GM23338 (cell line): ENCODE data around the gene MACROD1. TPM values are rescaled to one million over a fixed set of nuclear protein-coding genes. Genes with fewer than 3 reads are reported as not detected.
A peak's percentile ranks its signal among the peaks of the same experiment; 100 is the strongest.

Experiments
- ATAC-seq: fragments of 200-7000 bp; cut with Tn5 transposase; 3 replicates; pipeline ENCODE4 v1.9.1; 2020
- DNase-seq: peaks from one replicate; pipeline ENCODE4 v3.0.0-alpha.2; 2015; ENCODE audit warnings: low spot score
- H2AFZ ChIP-seq: fragments of 200-600 bp; sonication (generic); 2 replicates; pipeline ENCODE4 v1.8.0; 2016; ENCODE audit warnings: antibody characterized with exemption, mild to moderate bottlenecking, moderate library complexity
- H3F3A ChIP-seq: fragments of 200-600 bp; sonication (generic); replicated peaks from 2 replicates; pipeline ENCODE4 v1.8.0; 2017; ENCODE audit warnings: antibody characterized with exemption, mixed run types, low read depth
- H3K27ac ChIP-seq: fragments of 200-600 bp; sonication (generic); 2 replicates; pipeline ENCODE4 v1.6.1; 2016; ENCODE audit warnings: low read depth
- H3K27me3 ChIP-seq: fragments of 200-600 bp; sonication (generic); 2 replicates; pipeline ENCODE4 v1.8.0; 2016; ENCODE audit warnings: mild to moderate bottlenecking, mixed run types, moderate library complexity; ENCODE audit not compliant: insufficient read depth
- H3K36me3 ChIP-seq: fragments of 200-600 bp; sonication (generic); 2 replicates; pipeline ENCODE4 v1.8.0; 2016; ENCODE audit warnings: mild to moderate bottlenecking; ENCODE audit not compliant: insufficient read depth
- H3K4me1 ChIP-seq: fragments of 200-600 bp; sonication (generic); 2 replicates; pipeline ENCODE4 v1.8.0; 2016; ENCODE audit warnings: mild to moderate bottlenecking, moderate library complexity; ENCODE audit not compliant: insufficient read depth
- H3K4me2 ChIP-seq: fragments of 200-600 bp; sonication (generic); 2 replicates; pipeline ENCODE4 v1.7.1; 2017; ENCODE audit warnings: mixed run types
- H3K4me3 ChIP-seq: fragments of 200-600 bp; sonication (generic); 2 replicates; pipeline ENCODE4 v1.6.1; 2016; ENCODE audit warnings: mixed run types
- H3K79me2 ChIP-seq: fragments of 200-600 bp; sonication (generic); replicated peaks from 2 replicates; pipeline ENCODE4 v1.8.0; 2017; ENCODE audit warnings: mild to moderate bottlenecking; ENCODE audit not compliant: insufficient read depth
- H3K9me2 ChIP-seq: fragments of 200-600 bp; sonication (generic); 2 replicates; pipeline ENCODE4 v1.8.0; 2017; ENCODE audit not compliant: insufficient read depth
- H4K20me1 ChIP-seq: fragments of 200-600 bp; sonication (generic); replicated peaks from 2 replicates; pipeline ENCODE4 v1.8.0; 2017; ENCODE audit warnings: mild to moderate bottlenecking; ENCODE audit not compliant: insufficient read depth
- H3K27ac Mint-ChIP-seq: 2 replicates; pipeline ENCODE4 v1.8.0; 2020; ENCODE audit warnings: inconsistent platforms, mild to moderate bottlenecking, moderate library complexity, mixed read lengths
- H3K27me3 Mint-ChIP-seq: 3 replicates; pipeline ENCODE4 v1.8.0; 2022; ENCODE audit warnings: low read depth, mild to moderate bottlenecking, moderate library complexity, mixed read lengths, inconsistent platforms; ENCODE audit not compliant: insufficient read depth, poor library complexity
- H3K36me3 Mint-ChIP-seq: 3 replicates; pipeline ENCODE4 v1.8.0; 2021; ENCODE audit warnings: low read depth, mild to moderate bottlenecking, inconsistent platforms, moderate library complexity, mixed read lengths
- H3K4me1 Mint-ChIP-seq: 3 replicates; pipeline ENCODE4 v1.8.0; 2020; ENCODE audit warnings: mild to moderate bottlenecking, inconsistent platforms, mixed read lengths
- H3K4me3 Mint-ChIP-seq: 3 replicates; pipeline ENCODE4 v1.8.0; 2021; ENCODE audit warnings: moderate library complexity, mild to moderate bottlenecking, inconsistent platforms, mixed read lengths
- H3K9me3 Mint-ChIP-seq: 3 replicates; pipeline ENCODE4 v1.8.0; 2020; ENCODE audit warnings: moderate library complexity, mild to moderate bottlenecking, inconsistent platforms, mixed read lengths
- CREB1 ChIP-seq: fragments of 250-450 bp; sonication (Bioruptor Pico); IDR thresholded peaks from 2 replicates; pipeline ENCODE4 v1.5.0; 2020; ENCODE audit warnings: low read depth, mild to moderate bottlenecking, moderate library complexity
- CTCF ChIP-seq, 2 experiments: fragments of 200-600 bp in 1 of 2; sonication (generic) in 1 of 2; conservative IDR thresholded peaks; 2 replicates each; pipeline versions ENCODE4 v1.5.1 to v1.6.1; 2016 to 2017; ENCODE audit warnings: antibody characterized with exemption in 2 of 2, low read depth in 2 of 2, mild to moderate bottlenecking in 2 of 2, moderate library complexity in 1 of 2
- ETS1 ChIP-seq: IDR thresholded peaks from 2 replicates; pipeline ENCODE4 v1.6.1; 2016; ENCODE audit warnings: antibody characterized with exemption
- EZH2 ChIP-seq: fragments of 200-600 bp; sonication (generic); IDR thresholded peaks from one replicate; pipeline ENCODE4 v1.8.0; 2017; ENCODE audit warnings: antibody characterized with exemption, mild to moderate bottlenecking, low read depth; ENCODE audit not compliant: unreplicated experiment
- EZH2phosphoT487 ChIP-seq: fragments of 200-600 bp; sonication (generic); IDR thresholded peaks from one replicate; pipeline ENCODE4 v1.8.1; 2018; ENCODE audit warnings: antibody characterized with exemption; ENCODE audit not compliant: unreplicated experiment
- JUNB ChIP-seq: IDR thresholded peaks from one replicate; pipeline ENCODE4 v1.6.1; 2016; ENCODE audit warnings: antibody characterized with exemption; ENCODE audit not compliant: unreplicated experiment
- NANOG ChIP-seq: IDR thresholded peaks from 2 replicates; pipeline ENCODE4 v1.6.1; 2016; ENCODE audit warnings: antibody characterized with exemption, borderline replicate concordance
- POLR2AphosphoS5 ChIP-seq: IDR thresholded peaks from 2 replicates; pipeline ENCODE4 v1.6.1; 2016; ENCODE audit warnings: antibody characterized with exemption, low read depth
- REST ChIP-seq: IDR thresholded peaks from one replicate; pipeline ENCODE4 v1.6.1; 2018; ENCODE audit warnings: antibody characterized with exemption; ENCODE audit not compliant: unreplicated experiment
- STAT1 ChIP-seq: IDR thresholded peaks from one replicate; pipeline ENCODE4 v1.6.1; 2016; ENCODE audit warnings: antibody characterized with exemption; ENCODE audit not compliant: unreplicated experiment
- ZNF114 ChIP-seq: fragments of 250-450 bp; sonication (Bioruptor Pico); IDR thresholded peaks from 2 replicates; pipeline ENCODE4 v1.5.0; 2020; ENCODE audit warnings: mild to moderate bottlenecking, moderate library complexity
- ZNF331 ChIP-seq: fragments of 250-450 bp; sonication (Bioruptor Pico); IDR thresholded peaks from 2 replicates; pipeline ENCODE4 v1.5.0; 2020; ENCODE audit warnings: low read depth, mild to moderate bottlenecking, moderate library complexity
- ZNF462 ChIP-seq: fragments of 250-450 bp; sonication (Bioruptor Pico); IDR thresholded peaks from 2 replicates; pipeline ENCODE4 v1.5.0; 2020; ENCODE audit warnings: mild to moderate bottlenecking, moderate library complexity
- polyA plus RNA-seq: library from polyadenylated mRNA; unstranded; fragments of >200 nt; fragmentation: Nextera tagmentation; extraction: Ambion mirVana; gene quantifications from 2 replicates; pipeline ENCODE4 v1.2.1, GENCODE V29; 2016
- total RNA-seq: library from RNA; depleted of rRNA; stranded (reverse); fragments of >200 nt; shearing (Covaris generic); gene quantifications from 2 replicates; pipeline ENCODE4 v1.2.3, GENCODE V29; 2014

Gene MACROD1
- total and polyA plus RNA-seq, 2 experiments from 2014 or later: 33.0 to 51.6 TPM

GRCh38 chr11:63974259-63975143 lies 191.4 kb downstream of the MACROD1 start, which contains the start of gene COX8A:
COX8A (plus strand) TSS chr11:63974620; CDS start chr11:63974681, 61 bp downstream.
- H3K4me3 ChIP-seq: peak within 1 kb of the TSS; percentile 66
- H3K4me1 ChIP-seq: peaks cover 33% of the 10 kb centered on the region
- Mint-ChIP-seq H3K27ac (peak within 1 kb of the TSS; percentile 100), H3K27me3 (peaks cover 47% of the 10 kb centered on the region), H3K9me3 (peaks cover 10% of the 10 kb centered on the region), H3K4me3 (peak within 1 kb of the TSS; percentile 100), H3K4me1 (peaks cover 26% of the 10 kb centered on the region), H3K36me3 (peaks cover 21% of the 10 kb centered on the region)
- ATAC-seq (peak; percentile 92), DNase-seq (peak; percentile 100)
- H4K20me1 ChIP-seq: no peaks in the 10 kb centered on the region; the same call in 1 of the 2 replicates
- peak within 1 kb of the TSS; percentile 82 for H3K27ac ChIP-seq
- no peaks in the 10 kb centered on the region; the same call in 1 of the 2 replicates for H3K9me2 ChIP-seq
- peak within 1 kb of the TSS; percentile 66 for H3K4me2 ChIP-seq
- H3K79me2 ChIP-seq: peaks cover 37% of the 10 kb centered on the region
- peaks cover 22% of the 10 kb centered on the region; the same call in 1 of the 2 replicates for H3F3A ChIP-seq
- no peak within 1 kb of the TSS; the same call in 1 of the 2 replicates for H2AFZ ChIP-seq
- peaks cover 32% of the 10 kb centered on the region for H3K27me3 ChIP-seq
- no peaks in the 10 kb centered on the region for H3K36me3 ChIP-seq
- TF ChIP-seq JUNB (no peak), REST (no peak), CTCF (conservative IDR thresholded peaks at IDR 0.05; ENCODE audit: low read depth in 2 of 2) (peak in 1 of 2 experiments; percentile 14; a peak in 1 of 4 replicates), POLR2AphosphoS5 (peak; percentile 89), ZNF114 (CRISPR knock-in tag) (no peak), CREB1 (CRISPR knock-in tag) (peak; percentile 93), STAT1 (no peak), ETS1 (peak; percentile 64; the same call in 1 of the 2 replicates), EZH2 (no peak), ZNF331 (CRISPR knock-in tag) (no peak), ZNF462 (no peak), NANOG (no peak), EZH2phosphoT487 (no peak)
